ENCODE measurements around the gene GPC4. TPM values are rescaled to one million over a fixed set of nuclear protein-coding genes. Genes with fewer than 3 reads are reported as not detected.

GPC4 gene
- total RNA-seq, 1 donor: 8.3 TPM

DNA sequence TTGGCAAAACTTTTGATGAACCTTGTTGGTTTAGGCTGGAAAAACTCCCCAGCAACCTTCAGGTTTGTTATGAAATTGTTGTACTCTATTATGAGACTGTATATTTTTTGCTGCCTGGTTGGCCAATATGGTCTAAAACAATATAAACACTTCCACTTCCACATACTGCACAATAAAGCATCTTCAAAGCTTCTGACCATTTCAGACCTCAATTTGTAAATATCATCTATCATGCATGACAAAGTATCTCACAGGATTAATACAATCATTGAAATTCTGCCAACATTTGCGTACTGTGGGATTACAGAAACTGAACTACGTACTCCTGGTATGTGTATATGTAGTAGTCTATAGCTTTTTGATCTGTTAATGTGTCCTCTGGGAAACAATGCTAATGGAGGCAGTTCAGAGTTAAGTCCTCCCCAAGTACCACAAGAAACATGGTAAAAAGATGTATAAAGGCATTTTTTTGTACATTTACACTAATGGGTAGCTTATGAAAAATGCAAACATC, 40.4 kb downstream of the GPC4 start:
- peaks cover 7% of the 10 kb centered on the region for H3K27me3 ChIP-seq (ENCODE audit: insufficient read depth, low read length)
- H3K27ac ChIP-seq (ENCODE audit: low read depth, low read length): no peak overlapping the region
- DNase-seq (ENCODE audit: insufficient read length, low spot score, missing footprints): no peak
- no peak overlapping the region for H3K4me2 ChIP-seq (ENCODE audit: insufficient read depth, low read length)
- H3K4me3 ChIP-seq (ENCODE audit: insufficient read depth, low read length): no peak overlapping the region
- peaks cover 2% of the 10 kb centered on the region for H3K79me2 ChIP-seq (ENCODE audit: insufficient read depth, low read length)
- H3K9me3 ChIP-seq (ENCODE audit: low read depth, low read length): no peaks in the 10 kb centered on the region
- no peaks in the 10 kb centered on the region for H3K4me1 ChIP-seq (ENCODE audit: insufficient read depth, low read length)
- no peaks in the 10 kb centered on the region for H4K20me1 ChIP-seq (ENCODE audit: insufficient read depth, low read length)
- no peak overlapping the region for H2AFZ ChIP-seq (ENCODE audit: low read length)
- TF ChIP-seq, protein P1, sequence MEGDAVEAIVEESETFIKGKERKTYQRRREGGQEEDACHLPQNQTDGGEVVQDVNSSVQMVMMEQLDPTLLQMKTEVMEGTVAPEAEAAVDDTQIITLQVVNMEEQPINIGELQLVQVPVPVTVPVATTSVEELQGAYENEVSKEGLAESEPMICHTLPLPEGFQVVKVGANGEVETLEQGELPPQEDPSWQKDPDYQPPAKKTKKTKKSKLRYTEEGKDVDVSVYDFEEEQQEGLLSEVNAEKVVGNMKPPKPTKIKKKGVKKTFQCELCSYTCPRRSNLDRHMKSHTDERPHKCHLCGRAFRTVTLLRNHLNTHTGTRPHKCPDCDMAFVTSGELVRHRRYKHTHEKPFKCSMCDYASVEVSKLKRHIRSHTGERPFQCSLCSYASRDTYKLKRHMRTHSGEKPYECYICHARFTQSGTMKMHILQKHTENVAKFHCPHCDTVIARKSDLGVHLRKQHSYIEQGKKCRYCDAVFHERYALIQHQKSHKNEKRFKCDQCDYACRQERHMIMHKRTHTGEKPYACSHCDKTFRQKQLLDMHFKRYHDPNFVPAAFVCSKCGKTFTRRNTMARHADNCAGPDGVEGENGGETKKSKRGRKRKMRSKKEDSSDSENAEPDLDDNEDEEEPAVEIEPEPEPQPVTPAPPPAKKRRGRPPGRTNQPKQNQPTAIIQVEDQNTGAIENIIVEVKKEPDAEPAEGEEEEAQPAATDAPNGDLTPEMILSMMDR (IDR thresholded peaks at IDR 0.05; ENCODE audit: extremely low read depth, low read depth, low read length): no peak
- no peaks in the 10 kb centered on the region for H3K36me3 ChIP-seq (ENCODE audit: insufficient read depth, low read length)

DNA sequence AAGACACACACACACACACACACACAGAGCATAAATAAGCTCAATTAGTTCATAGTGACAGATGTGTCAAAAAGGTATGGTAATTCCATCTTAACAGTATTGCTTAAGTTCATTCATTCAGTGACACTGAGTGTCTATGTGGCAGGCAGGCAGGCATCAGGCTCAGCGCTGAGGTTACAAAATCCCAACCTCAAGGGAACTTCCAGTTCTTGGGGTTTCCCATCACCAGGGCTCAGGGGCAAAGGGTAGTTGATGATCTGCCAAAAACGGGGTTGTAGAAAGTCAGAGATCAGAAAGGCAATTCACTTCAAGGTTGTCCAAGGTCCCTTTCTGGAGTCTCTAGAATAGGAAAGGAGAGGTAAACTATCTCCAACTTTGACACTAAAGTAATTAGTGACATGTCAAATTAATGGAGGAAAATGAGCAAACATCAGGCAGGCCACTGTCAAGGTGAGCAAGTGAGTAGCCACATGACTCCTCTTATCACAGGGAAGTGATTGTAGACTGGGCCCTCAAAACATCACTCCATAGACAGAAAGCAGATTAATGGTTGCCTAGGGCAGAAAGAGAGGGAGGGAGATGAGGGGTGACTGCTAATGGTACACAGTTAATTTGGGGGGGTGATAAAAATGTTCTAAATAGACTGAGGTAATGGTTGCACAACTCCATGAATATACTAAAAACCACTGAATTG, 41.8 kb downstream of the GPC4 start:
- TF ChIP-seq, protein P1 (IDR thresholded peaks at IDR 0.05; ENCODE audit: extremely low read depth, low read depth, low read length): no peak
- H3K27ac ChIP-seq (ENCODE audit: low read depth, low read length): no peak overlapping the region

DNA sequence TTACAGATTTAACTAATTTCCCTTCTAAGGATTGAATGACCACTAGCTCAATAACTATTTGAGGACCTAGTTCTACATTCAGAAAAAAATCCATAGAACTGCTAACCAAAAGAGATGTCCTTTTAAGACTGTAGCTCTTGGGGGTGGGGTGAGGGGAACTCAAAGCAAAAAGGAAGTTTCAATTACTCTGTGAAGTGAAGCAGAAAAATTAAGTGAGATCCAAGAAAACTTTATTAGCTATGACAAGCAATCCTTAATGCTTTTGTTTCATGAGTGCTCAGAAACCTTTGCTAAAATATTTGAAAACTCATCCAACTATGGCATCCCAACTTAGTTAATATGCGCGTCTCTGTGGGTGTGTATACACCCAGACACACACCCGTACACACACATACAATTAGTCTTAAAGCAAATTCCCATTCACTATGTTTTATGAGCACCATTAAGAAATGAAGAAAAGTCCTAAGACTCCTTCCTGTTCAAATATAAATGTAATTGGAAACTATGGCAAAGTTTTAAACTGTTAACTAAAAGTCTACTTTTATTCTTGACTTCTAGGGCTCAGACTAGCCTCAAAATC, 44.5 kb downstream of the GPC4 start:
- H4K20me1 ChIP-seq (ENCODE audit: insufficient read depth, low read length): no peaks in the 10 kb centered on the region
- H3K27me3 ChIP-seq (ENCODE audit: insufficient read depth, low read length): peaks cover 7% of the 10 kb centered on the region
- H3K27ac ChIP-seq (ENCODE audit: low read depth, low read length): no peak overlapping the region
- no peaks in the 10 kb centered on the region for H3K79me2 ChIP-seq (ENCODE audit: insufficient read depth, low read length)
- H3K4me3 ChIP-seq (ENCODE audit: insufficient read depth, low read length): no peak overlapping the region
- no peak overlapping the region for H3K4me2 ChIP-seq (ENCODE audit: insufficient read depth, low read length)
- no peaks in the 10 kb centered on the region for H3K4me1 ChIP-seq (ENCODE audit: insufficient read depth, low read length)
- no peak overlapping the region for H2AFZ ChIP-seq (ENCODE audit: low read length)
- TF ChIP-seq, protein P1 (IDR thresholded peaks at IDR 0.05; ENCODE audit: extremely low read depth, low read depth, low read length): no peak
- H3K36me3 ChIP-seq (ENCODE audit: insufficient read depth, low read length): no peaks in the 10 kb centered on the region
- no peaks in the 10 kb centered on the region for H3K9me3 ChIP-seq (ENCODE audit: low read depth, low read length)
- no peak for DNase-seq (ENCODE audit: insufficient read length, low spot score, missing footprints)

More for the DNA sequence above, 41.8 kb downstream of the GPC4 start:
- Histone ChIP-seq H3K79me2 (ENCODE audit: insufficient read depth, low read length) (peaks cover 2% of the 10 kb centered on the region), H3K4me1 (ENCODE audit: insufficient read depth, low read length) (no peaks in the 10 kb centered on the region), H3K4me2 (ENCODE audit: insufficient read depth, low read length) (no peak overlapping the region), H3K9me3 (ENCODE audit: low read depth, low read length) (no peaks in the 10 kb centered on the region), H3K36me3 (ENCODE audit: insufficient read depth, low read length) (no peaks in the 10 kb centered on the region), H3K27me3 (ENCODE audit: insufficient read depth, low read length) (peaks cover 7% of the 10 kb centered on the region), H3K4me3 (ENCODE audit: insufficient read depth, low read length) (no peak overlapping the region), H2AFZ (ENCODE audit: low read length) (no peak overlapping the region), H4K20me1 (ENCODE audit: insufficient read depth, low read length) (no peaks in the 10 kb centered on the region)
- DNase-seq (ENCODE audit: insufficient read length, low spot score, missing footprints): no peak

DNA sequence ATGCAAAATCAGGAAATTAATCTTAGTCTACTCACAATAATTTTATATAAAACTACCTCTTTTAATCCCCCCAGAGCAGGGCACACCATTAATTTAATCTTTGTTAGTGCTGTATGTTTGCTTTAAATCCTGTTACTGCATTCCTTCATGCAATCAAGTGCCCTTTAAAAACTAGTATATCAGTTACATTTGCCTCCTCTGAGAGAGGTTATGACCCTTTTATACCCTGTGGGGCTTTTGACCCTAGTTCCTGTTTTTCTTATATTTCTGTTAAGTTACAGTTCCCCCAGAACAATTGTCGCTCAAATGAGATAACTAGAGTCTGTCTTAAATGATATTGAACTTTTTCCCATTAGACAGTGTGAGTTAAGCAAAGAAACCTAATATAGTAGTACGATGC, 46.2 kb downstream of the GPC4 start:
- no peak for DNase-seq (ENCODE audit: insufficient read length, low spot score, missing footprints)
- H3K9me3 ChIP-seq (ENCODE audit: low read depth, low read length): no peaks in the 10 kb centered on the region
- H3K36me3 ChIP-seq (ENCODE audit: insufficient read depth, low read length): no peaks in the 10 kb centered on the region
- H4K20me1 ChIP-seq (ENCODE audit: insufficient read depth, low read length): no peaks in the 10 kb centered on the region
- no peaks in the 10 kb centered on the region for H3K79me2 ChIP-seq (ENCODE audit: insufficient read depth, low read length)
- H3K4me2 ChIP-seq (ENCODE audit: insufficient read depth, low read length): no peak overlapping the region
- no peak overlapping the region for H3K4me3 ChIP-seq (ENCODE audit: insufficient read depth, low read length)
- no peak overlapping the region for H3K27ac ChIP-seq (ENCODE audit: low read depth, low read length)
- no peaks in the 10 kb centered on the region for H3K4me1 ChIP-seq (ENCODE audit: insufficient read depth, low read length)
- no peak overlapping the region for H2AFZ ChIP-seq (ENCODE audit: low read length)
- TF ChIP-seq, protein P1 (IDR thresholded peaks at IDR 0.05; ENCODE audit: extremely low read depth, low read depth, low read length): no peak
- no peaks in the 10 kb centered on the region for H3K27me3 ChIP-seq (ENCODE audit: insufficient read depth, low read length)
